ENCODE measurements around the gene ELP2. TPM values are rescaled to one million over a fixed set of nuclear protein-coding genes. Genes with fewer than 3 reads are reported as not detected.

Gene ELP2
- total RNA-seq, 1 donor from 2014 or later: 171 TPM

DNA sequence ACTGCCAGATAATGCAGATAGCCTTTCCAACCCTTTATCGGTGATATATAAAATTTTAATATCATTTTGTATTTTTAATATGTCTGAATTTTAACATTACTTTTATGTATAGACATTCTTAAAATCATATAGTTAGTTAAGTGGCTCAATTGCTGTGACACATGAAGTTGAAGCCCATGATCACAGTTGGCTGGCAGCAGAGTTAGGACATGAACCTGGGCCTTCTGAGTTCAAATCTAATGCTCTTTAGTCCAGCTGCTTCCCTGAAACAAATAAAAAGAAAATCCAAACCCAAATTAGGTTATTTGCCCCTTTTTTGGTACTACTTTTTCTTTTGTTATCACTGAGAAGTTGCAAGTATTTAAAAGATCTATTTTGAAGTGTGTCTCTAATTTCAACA lies 5.6 kb downstream of the ELP2 start:
- no peak for DNase-seq (ENCODE audit: low spot score)
- Mint-ChIP-seq H3K4me3 (no peak overlapping the region), H3K4me1 (peaks cover 11% of the 10 kb centered on the region), H3K27ac (no peak overlapping the region), H3K36me3 (peaks cover 7% of the 10 kb centered on the region), H3K27me3 (ENCODE audit: insufficient read depth, low read depth) (no peaks in the 10 kb centered on the region), H3K9me3 (no peaks in the 10 kb centered on the region)
- Histone ChIP-seq H3K4me2 (no peak overlapping the region), H3K4me3 (no peak overlapping the region), H3K27ac (no peak overlapping the region), H3K79me2 (ENCODE audit: low read depth) (peaks cover 72% of the 10 kb centered on the region), H2AFZ (replicated peaks) (no peak overlapping the region), H3K4me1 (peaks cover 5% of the 10 kb centered on the region), H3K9me3 (ENCODE audit: low read depth) (no peaks in the 10 kb centered on the region), H3K9ac (no peak overlapping the region), H3K36me3 (peaks cover 6% of the 10 kb centered on the region), H4K20me1 (ENCODE audit: low read depth) (peaks cover 50% of the 10 kb centered on the region), H3K27me3 (no peaks in the 10 kb centered on the region), H3F3A (ENCODE audit: low read depth) (peaks cover 18% of the 10 kb centered on the region)
- TF ChIP-seq EZH2phosphoT487 (IDR thresholded peaks at IDR 0.05) (no peak), EZH2 (IDR thresholded peaks at IDR 0.05) (no peak)
- TF ChIP-seq, protein P1, sequence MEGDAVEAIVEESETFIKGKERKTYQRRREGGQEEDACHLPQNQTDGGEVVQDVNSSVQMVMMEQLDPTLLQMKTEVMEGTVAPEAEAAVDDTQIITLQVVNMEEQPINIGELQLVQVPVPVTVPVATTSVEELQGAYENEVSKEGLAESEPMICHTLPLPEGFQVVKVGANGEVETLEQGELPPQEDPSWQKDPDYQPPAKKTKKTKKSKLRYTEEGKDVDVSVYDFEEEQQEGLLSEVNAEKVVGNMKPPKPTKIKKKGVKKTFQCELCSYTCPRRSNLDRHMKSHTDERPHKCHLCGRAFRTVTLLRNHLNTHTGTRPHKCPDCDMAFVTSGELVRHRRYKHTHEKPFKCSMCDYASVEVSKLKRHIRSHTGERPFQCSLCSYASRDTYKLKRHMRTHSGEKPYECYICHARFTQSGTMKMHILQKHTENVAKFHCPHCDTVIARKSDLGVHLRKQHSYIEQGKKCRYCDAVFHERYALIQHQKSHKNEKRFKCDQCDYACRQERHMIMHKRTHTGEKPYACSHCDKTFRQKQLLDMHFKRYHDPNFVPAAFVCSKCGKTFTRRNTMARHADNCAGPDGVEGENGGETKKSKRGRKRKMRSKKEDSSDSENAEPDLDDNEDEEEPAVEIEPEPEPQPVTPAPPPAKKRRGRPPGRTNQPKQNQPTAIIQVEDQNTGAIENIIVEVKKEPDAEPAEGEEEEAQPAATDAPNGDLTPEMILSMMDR (IDR thresholded peaks at IDR 0.05): no peak

DNA sequence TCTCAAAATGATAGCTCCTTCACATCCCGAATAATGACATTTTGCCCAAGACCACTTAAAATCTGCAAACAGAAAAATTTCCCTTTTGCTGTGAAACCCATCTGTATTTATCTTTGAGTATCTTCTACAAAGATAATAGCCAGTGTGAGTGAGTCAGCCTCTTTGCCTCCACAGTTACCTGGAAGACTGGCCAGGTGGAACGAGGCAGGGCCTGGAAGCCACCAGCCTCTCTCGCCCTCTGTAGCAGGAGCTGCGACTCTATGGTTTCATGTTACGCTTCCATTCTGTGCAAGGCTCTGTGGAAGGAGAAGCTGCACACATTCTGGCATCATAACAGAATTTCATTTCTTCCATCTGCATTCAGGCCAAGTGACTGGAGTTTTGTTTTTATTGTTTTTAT lies 9.5 kb downstream of the ELP2 start:
- Histone ChIP-seq H2AFZ (replicated peaks) (no peak overlapping the region), H4K20me1 (ENCODE audit: low read depth) (peaks cover 15% of the 10 kb centered on the region), H3K9ac (no peak overlapping the region), H3K4me1 (no peaks in the 10 kb centered on the region), H3K4me3 (no peak overlapping the region), H3K27me3 (no peaks in the 10 kb centered on the region), H3K9me3 (ENCODE audit: low read depth) (no peaks in the 10 kb centered on the region), H3K79me2 (ENCODE audit: low read depth) (peaks cover 32% of the 10 kb centered on the region), H3K4me2 (no peak overlapping the region), H3K36me3 (peaks cover 16% of the 10 kb centered on the region), H3F3A (ENCODE audit: low read depth) (peaks cover 10% of the 10 kb centered on the region), H3K27ac (no peak overlapping the region)
- peaks cover 9% of the 10 kb centered on the region for H3K36me3 Mint-ChIP-seq
- no peaks in the 10 kb centered on the region for H3K9me3 Mint-ChIP-seq
- H3K4me3 Mint-ChIP-seq: no peak overlapping the region
- H3K4me1 Mint-ChIP-seq: no peaks in the 10 kb centered on the region
- no peak for TF ChIP-seq EZH2phosphoT487 (IDR thresholded peaks at IDR 0.05)
- TF ChIP-seq, protein P1 (IDR thresholded peaks at IDR 0.05): no peak
- no peak for TF ChIP-seq EZH2 (IDR thresholded peaks at IDR 0.05)
- no peak for DNase-seq (ENCODE audit: low spot score)
- no peak overlapping the region for H3K27ac Mint-ChIP-seq
- H3K27me3 Mint-ChIP-seq (ENCODE audit: insufficient read depth, low read depth): no peaks in the 10 kb centered on the region

DNA sequence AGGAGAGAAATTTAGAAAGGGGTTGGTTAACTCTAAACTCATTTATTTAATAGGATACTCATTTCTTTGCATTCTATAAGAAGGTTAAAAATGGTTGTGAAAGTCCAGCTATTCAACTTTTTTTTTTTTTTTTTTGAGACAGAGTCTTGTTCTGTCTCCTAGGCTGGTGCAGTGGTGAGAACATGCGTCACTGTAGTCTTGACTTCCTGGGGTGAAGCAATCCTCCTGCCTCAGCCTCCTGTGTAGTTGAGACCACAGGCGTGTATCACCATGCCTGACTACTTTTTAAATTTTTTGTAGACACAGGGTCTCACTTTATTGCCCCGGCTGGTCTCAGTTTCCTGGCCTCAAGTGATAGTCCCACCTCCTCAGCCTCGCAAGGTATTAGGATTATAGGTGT lies 11.9 kb downstream of the ELP2 start:
- no peaks in the 10 kb centered on the region for H3F3A ChIP-seq (ENCODE audit: low read depth)
- no peaks in the 10 kb centered on the region for H3K4me1 ChIP-seq
- H3K9me3 ChIP-seq (ENCODE audit: low read depth): no peaks in the 10 kb centered on the region
- Mint-ChIP-seq H3K4me3 (no peak overlapping the region), H3K9me3 (no peaks in the 10 kb centered on the region), H3K27me3 (ENCODE audit: insufficient read depth, low read depth) (no peaks in the 10 kb centered on the region), H3K27ac (no peak overlapping the region), H3K36me3 (peaks cover 21% of the 10 kb centered on the region), H3K4me1 (no peaks in the 10 kb centered on the region)
- peaks cover 37% of the 10 kb centered on the region for H3K36me3 ChIP-seq
- no peak for DNase-seq (ENCODE audit: low spot score)
- H3K9ac ChIP-seq: no peak overlapping the region
- no peak overlapping the region for H3K27ac ChIP-seq
- H3K27me3 ChIP-seq: no peaks in the 10 kb centered on the region
- H2AFZ ChIP-seq (replicated peaks): no peak overlapping the region
- peaks cover 4% of the 10 kb centered on the region for H4K20me1 ChIP-seq (ENCODE audit: low read depth)
- TF ChIP-seq EZH2phosphoT487 (IDR thresholded peaks at IDR 0.05) (no peak), EZH2 (IDR thresholded peaks at IDR 0.05) (no peak)
- TF ChIP-seq, protein P1 (IDR thresholded peaks at IDR 0.05): no peak
- H3K4me3 ChIP-seq: no peak overlapping the region
- peaks cover 9% of the 10 kb centered on the region for H3K79me2 ChIP-seq (ENCODE audit: low read depth)
- H3K4me2 ChIP-seq: no peak overlapping the region

Measured in neural progenitor cell (in vitro differentiated cells).